ENCODE results near the gene GNA15.

Gene GNA15

GRCh38 chr19:3120611-3121276 lies 15.1 kb upstream of the GNA15 start:
- Histone ChIP-seq H2AFZ (ENCODE audit: low read depth, low read length) (no peak overlapping the region), H4K20me1 (ENCODE audit: insufficient read depth, low read length) (no peaks in the 10 kb centered on the region), H3K79me2 (ENCODE audit: insufficient read depth, low read length) (peaks cover 1% of the 10 kb centered on the region; the same call in 1 of the 2 replicates), H3K9ac (ENCODE audit: low read depth, low read length) (no peak overlapping the region), H3K4me1 (ENCODE audit: insufficient read depth, low read length) (no peaks in the 10 kb centered on the region), H3K9me3 (ENCODE audit: insufficient read depth, low read length, severe bottlenecking) (no peaks in the 10 kb centered on the region), H3K27me3 (ENCODE audit: insufficient read depth, low read length, poor library complexity) (no peaks in the 10 kb centered on the region), H3K4me2 (ENCODE audit: insufficient read depth, low read length) (no peak overlapping the region), H3K4me3 (ENCODE audit: low read depth in 1 of 2, low read length in 2 of 2) (no peak overlapping the region), H3K36me3 (ENCODE audit: insufficient read depth, low read length) (peaks cover 21% of the 10 kb centered on the region), H3K27ac (ENCODE audit: low read length) (peak overlapping the region; percentile 32; the same call in 1 of the 2 replicates)
- no peak for TF ChIP-seq EZH2 (IDR thresholded peaks at IDR 0.05; ENCODE audit: borderline replicate concordance, low read depth, low read length, severe bottlenecking)
- TF ChIP-seq, protein P1, sequence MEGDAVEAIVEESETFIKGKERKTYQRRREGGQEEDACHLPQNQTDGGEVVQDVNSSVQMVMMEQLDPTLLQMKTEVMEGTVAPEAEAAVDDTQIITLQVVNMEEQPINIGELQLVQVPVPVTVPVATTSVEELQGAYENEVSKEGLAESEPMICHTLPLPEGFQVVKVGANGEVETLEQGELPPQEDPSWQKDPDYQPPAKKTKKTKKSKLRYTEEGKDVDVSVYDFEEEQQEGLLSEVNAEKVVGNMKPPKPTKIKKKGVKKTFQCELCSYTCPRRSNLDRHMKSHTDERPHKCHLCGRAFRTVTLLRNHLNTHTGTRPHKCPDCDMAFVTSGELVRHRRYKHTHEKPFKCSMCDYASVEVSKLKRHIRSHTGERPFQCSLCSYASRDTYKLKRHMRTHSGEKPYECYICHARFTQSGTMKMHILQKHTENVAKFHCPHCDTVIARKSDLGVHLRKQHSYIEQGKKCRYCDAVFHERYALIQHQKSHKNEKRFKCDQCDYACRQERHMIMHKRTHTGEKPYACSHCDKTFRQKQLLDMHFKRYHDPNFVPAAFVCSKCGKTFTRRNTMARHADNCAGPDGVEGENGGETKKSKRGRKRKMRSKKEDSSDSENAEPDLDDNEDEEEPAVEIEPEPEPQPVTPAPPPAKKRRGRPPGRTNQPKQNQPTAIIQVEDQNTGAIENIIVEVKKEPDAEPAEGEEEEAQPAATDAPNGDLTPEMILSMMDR (IDR thresholded peaks at IDR 0.05; ENCODE audit: borderline replicate concordance, extremely low read depth, low read length, poor library complexity, severe bottlenecking): no peak
- no peak for DNase-seq
- ATAC-seq (ENCODE audit: insufficient read depth, low read depth): no peak

- Histone ChIP-seq H3K36me3 (ENCODE audit: insufficient read depth, low read length) (peaks cover 19% of the 10 kb centered on the region), H2AFZ (ENCODE audit: low read depth, low read length) (no peak overlapping the region), H3K79me2 (ENCODE audit: insufficient read depth, low read length) (peaks cover 2% of the 10 kb centered on the region; the same call in 1 of the 2 replicates), H3K4me1 (ENCODE audit: insufficient read depth, low read length) (no peaks in the 10 kb centered on the region), H3K27ac (ENCODE audit: low read length) (no peak overlapping the region), H4K20me1 (ENCODE audit: insufficient read depth, low read length) (no peaks in the 10 kb centered on the region), H3K9me3 (ENCODE audit: insufficient read depth, low read length, severe bottlenecking) (no peaks in the 10 kb centered on the region), H3K4me3 (ENCODE audit: low read depth in 1 of 2, low read length in 2 of 2) (no peak overlapping the region), H3K9ac (ENCODE audit: low read depth, low read length) (no peak overlapping the region), H3K4me2 (ENCODE audit: insufficient read depth, low read length) (no peak overlapping the region), H3K27me3 (ENCODE audit: insufficient read depth, low read length, poor library complexity) (no peaks in the 10 kb centered on the region)
- DNase-seq (no peak), ATAC-seq (ENCODE audit: insufficient read depth, low read depth) (no peak)
- TF ChIP-seq, protein P1 (IDR thresholded peaks at IDR 0.05; ENCODE audit: borderline replicate concordance, extremely low read depth, low read length, poor library complexity, severe bottlenecking): no peak
- TF ChIP-seq EZH2 (IDR thresholded peaks at IDR 0.05; ENCODE audit: borderline replicate concordance, low read depth, low read length, severe bottlenecking): no peak
Observed at GRCh38 chr19:3121396-3121795, 14.4 kb upstream of the GNA15 start.

DNA sequence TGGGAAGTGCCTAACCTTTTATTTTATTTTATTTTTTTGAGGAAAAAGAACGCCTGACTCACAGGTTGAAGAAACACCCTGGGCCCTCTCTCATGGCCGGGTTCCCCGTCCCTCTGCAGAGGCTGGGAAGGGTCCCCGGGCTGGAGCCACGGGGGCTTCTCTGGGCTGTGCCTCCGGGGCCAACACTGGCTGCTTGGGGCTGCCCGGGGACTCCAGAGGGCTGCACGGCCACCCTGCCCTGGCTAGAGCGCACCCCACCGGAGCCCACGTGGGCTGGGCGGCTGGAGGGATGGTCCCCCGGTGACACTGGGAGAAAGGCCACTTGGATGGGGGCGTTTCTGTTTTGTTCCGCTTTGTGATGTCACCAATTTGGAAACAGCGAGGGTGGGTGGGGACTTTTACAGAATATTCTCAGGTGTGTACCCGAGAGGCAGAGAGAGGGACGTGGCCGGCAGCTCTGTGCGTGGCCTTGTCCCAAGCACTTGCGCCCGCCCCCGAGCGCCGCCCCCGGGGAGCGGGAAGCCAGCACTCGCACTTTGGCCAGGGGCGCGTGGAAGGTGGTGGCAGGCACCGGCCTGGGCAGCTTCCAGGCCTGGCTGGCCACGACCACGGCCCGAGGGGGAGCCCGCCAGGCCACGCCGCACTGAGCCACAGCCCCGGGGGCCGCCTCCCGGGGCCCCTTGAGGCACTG lies 13.9 kb upstream of the GNA15 start:
- ATAC-seq (ENCODE audit: insufficient read depth, low read depth) (no peak), DNase-seq (no peak)
- Histone ChIP-seq H3K27ac (ENCODE audit: low read length) (no peak overlapping the region), H3K4me1 (ENCODE audit: insufficient read depth, low read length) (no peaks in the 10 kb centered on the region), H3K79me2 (ENCODE audit: insufficient read depth, low read length) (peaks cover 2% of the 10 kb centered on the region; the same call in 1 of the 2 replicates), H4K20me1 (ENCODE audit: insufficient read depth, low read length) (no peaks in the 10 kb centered on the region), H3K4me3 (ENCODE audit: low read depth in 1 of 2, low read length in 2 of 2) (no peak overlapping the region), H3K27me3 (ENCODE audit: insufficient read depth, low read length, poor library complexity) (no peaks in the 10 kb centered on the region), H3K36me3 (ENCODE audit: insufficient read depth, low read length) (peaks cover 19% of the 10 kb centered on the region), H3K4me2 (ENCODE audit: insufficient read depth, low read length) (no peak overlapping the region), H3K9me3 (ENCODE audit: insufficient read depth, low read length, severe bottlenecking) (no peaks in the 10 kb centered on the region), H2AFZ (ENCODE audit: low read depth, low read length) (no peak overlapping the region), H3K9ac (ENCODE audit: low read depth, low read length) (no peak overlapping the region)
- TF ChIP-seq EZH2 (IDR thresholded peaks at IDR 0.05; ENCODE audit: borderline replicate concordance, low read depth, low read length, severe bottlenecking): no peak
- TF ChIP-seq, protein P1 (IDR thresholded peaks at IDR 0.05; ENCODE audit: borderline replicate concordance, extremely low read depth, low read length, poor library complexity, severe bottlenecking): no peak
